ENCODE measurements around the gene CXorf58. TPM values are rescaled to one million over a fixed set of nuclear protein-coding genes. Genes with fewer than 3 reads are reported as not detected.
"Not testable (repeated sequence)": the region's sequence is repeated elsewhere in the genome, so short reads cannot be mapped to it uniquely, and the experiment has no call there.

The CXorf58 gene, protein sequence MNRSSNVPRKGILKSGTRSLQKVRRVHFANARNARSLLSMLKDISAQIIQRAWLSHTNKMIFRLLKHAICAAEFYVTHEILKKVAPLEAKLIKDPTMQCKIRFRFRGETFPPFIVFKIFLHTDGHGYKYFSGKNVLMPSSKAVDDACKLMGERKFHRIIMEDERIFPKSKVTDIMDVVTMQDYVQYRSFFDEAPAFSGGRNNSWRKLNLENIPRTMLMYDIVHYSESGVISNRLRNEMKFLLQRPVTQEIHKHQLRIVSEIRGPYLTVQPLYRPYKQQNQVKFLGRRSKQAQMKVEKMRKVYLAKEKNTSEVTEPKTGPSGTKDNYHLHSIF
- total RNA-seq (2014; rRNA removed; shearing (Covaris generic)) = not detected in 2 replicates

DNA sequence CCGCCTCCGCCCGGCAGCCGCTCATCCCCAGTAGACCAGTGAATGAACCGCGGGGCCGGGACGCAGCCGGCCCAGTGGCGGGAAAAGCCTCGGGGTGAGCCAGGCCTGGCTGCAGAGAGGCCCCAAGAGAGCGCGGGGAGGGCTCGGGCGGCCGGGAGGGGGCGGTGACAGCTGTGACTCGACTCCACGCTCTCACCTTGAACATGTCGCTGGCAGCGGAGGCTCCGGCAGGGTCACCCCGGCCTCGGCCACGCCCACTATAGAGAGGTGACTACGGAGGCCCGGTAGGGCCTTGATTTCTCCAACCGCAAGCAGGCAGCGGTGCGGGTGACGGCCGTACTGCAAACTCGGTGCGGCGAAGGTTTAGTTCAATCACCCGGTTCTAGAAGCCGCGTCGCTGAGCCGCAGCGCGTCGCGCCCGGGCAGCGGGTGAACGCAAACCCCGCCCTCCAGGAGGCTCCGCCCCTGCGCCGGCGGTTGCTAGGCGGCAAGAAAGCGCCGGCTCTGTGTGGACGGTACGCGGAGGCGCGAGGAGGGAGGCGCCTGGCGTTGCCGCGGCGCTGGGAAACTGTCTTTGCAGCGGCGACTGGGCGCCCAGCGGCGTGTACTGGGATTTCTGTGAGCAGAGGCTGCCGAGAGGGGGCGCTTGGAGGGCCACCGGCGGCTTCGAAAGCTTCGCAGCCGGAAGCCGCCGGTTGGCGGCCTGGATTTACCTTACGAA is at the start of gene CXorf58, which contains the start of gene APOO:
Gene CXorf58, plus strand, starts transcription at position 509 of the 721 bp plus-strand sequence. CDS start 2,297 bp downstream, outside the sequence.
Gene APOO, minus strand, starts transcription at position 441 of the 721 bp plus-strand sequence. Its CDS starts 236 bp downstream, at position 205.
- in situ Hi-C loops (cut with HindIII; ENCODE audit: low sequenced_read_pairs) = no loop called here
- DNase-seq (ENCODE audit: low spot score) = peak; percentile 89

DNA sequence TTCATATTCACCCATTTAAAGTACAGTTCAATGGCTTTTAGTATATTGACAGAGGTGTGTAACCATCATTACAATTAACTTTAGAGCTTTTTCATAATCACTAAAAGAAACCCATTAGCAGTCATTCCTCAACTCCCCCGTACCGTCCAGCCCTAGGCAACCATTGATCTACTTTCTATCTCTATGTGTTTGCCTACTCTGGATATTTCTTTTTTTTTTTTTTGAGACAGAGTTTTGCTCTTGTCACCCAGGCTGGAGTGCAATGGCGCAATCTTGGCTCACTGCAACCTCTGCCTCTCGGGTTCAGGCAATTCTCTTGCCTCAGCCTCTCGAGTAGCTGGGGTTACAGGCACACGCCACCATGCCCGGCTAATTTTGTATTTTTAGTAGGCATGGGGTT is 48.6 kb upstream of the CXorf58 start:
- DNase-seq (ENCODE audit: low spot score); in situ Hi-C loops (cut with HindIII; ENCODE audit: low sequenced_read_pairs): not testable (repeated sequence)

DNA sequence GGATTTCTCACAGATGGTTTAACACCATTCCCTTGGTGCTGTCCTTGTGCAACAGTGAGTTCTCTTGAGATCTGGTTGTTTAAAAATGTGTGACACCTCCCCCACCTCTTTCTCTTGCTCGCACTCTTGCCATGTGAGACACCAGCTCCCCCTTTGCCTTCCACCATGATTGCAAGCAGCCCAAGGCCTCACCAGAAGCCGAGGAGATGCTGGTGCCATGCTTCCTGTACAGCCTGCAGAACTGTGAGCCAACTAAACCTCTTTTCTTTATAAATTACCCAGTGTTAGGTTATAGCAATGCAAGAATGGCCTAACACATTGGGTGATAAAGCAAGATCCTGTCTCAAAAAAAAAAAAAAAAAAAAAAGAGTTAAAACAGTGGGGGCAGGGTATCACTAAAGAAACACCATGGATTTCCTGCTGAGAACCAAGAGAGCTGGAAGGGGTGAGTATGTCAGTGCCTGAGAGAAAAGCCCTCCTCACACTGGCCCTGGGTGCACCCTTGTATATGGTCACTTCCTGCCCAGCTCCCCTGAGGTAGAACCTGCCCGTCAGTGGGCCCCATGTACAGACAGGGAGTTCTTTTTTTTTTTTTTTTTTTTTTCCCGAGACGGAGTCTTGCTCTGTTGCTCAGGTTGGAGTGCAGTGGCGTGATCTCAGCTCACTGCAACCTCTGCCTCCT is 46.5 kb upstream of the CXorf58 start:
- in situ Hi-C loops (cut with HindIII; ENCODE audit: low sequenced_read_pairs) = no loop called here
- DNase-seq (ENCODE audit: low spot score) = no peak

DNA sequence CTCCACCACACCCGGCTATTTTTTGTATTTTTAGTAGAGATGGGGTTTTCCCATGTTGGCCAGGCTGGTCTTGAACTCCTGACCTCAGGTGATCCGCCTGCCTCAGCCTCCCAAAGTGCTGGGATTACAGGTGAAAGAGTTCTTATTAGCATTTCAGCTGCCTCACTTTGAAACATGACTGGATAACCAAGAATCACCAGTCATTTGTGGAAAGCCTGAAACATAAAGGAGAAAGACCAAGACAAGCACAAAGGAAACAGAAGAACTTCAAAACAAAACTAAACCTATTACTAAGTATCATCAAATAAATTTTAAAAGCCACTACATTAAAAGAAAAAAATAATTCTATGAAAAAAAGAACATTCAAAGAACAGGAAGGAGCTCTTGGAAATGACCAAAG is 45.9 kb upstream of the CXorf58 start:
- in situ Hi-C loops (cut with HindIII; ENCODE audit: low sequenced_read_pairs); DNase-seq (ENCODE audit: low spot score): not testable (repeated sequence)

DNA sequence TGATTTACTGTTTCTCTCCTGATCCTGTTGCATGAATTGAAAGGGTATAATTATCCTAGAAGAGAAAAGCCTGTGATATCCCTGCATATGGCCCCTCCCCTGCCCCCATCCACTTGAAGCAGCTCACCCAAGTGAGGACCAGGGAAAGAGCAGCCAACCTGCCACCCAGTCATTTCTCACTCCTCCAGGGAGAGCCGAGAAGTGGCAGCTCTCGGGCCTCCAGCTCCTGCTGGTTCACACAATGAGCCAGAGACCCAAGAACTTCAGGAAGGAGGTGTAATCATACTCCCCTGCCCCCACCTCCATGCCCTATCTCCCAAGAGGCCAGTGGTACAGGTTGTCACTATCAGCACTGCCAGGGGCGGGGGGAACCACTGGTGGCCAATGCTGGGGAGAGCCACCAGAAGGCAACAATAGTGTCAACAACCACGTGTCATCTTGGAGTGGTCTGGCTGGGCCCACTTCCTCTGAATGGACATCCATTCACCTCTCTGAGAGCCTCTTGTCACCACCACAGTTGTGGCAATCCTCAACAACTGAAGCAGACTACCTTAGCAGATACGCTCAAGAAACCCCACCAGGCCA is 43.0 kb upstream of the CXorf58 start:
- in situ Hi-C loops (cut with HindIII; ENCODE audit: low sequenced_read_pairs) = no loop called here
- DNase-seq (ENCODE audit: low spot score) = no peak

DNA sequence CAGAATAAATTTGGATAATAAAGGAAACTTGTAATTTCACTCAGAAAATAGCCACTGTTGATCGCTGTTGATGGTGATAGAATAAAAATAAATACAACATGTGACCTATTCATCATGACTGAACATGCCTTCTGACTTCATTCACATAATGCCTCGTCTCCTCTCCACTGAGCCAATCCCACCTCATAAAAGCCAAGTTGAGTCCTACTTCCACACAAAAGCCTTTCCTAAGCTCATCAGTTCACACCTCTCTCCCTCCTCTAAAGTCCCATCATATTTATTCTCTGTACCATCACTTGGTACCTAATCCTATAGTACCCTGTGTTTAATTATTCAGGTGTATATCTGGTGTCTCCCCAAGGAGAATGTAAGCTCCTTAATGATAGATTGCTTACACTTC is 37.8 kb upstream of the CXorf58 start:
- no peak for DNase-seq (ENCODE audit: low spot score)
- in situ Hi-C loops (cut with HindIII; ENCODE audit: low sequenced_read_pairs) = no loop called here

DNA sequence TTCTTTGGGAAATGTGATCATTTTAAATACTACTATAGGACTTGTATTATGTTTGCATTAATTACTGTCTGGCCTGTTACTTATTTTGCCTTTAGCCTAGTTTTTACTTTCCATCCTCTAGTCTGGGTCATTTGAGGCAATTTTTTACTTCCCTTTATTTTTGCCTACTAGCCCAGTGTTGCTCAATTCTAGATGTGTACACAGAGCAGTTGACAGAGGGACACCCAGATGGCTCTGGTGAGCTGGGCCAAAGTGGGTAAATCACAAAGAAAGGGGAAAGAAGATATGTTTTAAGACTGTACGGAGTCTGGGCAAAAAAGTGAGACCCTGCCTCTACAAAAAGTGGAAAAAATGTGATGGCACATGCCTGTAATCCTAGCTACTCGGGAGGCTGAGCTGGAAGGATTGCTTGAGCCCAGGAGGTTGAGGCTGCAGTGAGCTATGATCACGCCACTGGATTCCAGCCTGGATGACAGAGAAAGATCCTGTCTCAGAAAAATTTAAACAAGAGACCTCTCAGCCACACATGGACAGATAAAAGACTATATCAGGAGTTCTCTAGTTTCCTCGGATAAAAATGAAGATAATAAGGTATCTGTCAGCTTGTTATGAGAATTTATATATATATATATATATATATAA is 35.8 kb upstream of the CXorf58 start:
- in situ Hi-C loops (cut with HindIII; ENCODE audit: low sequenced_read_pairs) = no loop called here
- DNase-seq (ENCODE audit: low spot score) = no peak

DNA sequence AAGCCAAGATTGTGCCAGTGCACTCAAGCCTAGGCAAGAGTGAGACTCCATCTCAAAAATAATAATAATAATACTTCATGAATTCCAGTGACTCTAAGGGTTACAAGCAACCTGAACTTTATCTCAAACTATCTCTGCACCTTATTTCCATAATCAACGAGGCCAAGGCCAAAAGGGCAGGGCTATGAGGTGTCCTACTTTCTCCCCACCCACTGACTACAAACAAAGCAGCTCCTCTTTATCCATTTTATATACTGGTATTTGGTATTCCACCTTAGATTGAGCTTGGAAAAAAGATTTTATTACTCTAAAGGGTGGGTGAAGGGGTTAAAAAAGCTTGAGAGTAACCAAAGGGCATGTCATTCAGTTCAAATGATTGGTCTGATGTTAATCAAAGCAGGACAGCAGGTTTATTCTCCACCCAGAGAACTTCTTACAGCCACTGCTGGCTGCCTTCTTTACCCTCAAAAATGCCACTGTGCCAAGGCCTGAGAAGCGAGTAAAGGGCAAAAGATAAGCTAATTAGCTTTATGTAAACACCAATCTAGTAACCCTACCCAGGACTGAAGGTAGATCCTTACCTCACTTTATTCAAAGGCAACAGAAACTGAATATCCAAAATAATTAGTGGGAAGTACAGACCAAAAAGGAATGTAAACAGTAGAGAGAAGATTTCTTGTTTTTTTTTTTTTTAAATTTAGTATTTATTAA is 28.3 kb upstream of the CXorf58 start:
- in situ Hi-C loops (cut with HindIII; ENCODE audit: low sequenced_read_pairs) = no loop called here
- no peak for DNase-seq (ENCODE audit: low spot score)

DNA sequence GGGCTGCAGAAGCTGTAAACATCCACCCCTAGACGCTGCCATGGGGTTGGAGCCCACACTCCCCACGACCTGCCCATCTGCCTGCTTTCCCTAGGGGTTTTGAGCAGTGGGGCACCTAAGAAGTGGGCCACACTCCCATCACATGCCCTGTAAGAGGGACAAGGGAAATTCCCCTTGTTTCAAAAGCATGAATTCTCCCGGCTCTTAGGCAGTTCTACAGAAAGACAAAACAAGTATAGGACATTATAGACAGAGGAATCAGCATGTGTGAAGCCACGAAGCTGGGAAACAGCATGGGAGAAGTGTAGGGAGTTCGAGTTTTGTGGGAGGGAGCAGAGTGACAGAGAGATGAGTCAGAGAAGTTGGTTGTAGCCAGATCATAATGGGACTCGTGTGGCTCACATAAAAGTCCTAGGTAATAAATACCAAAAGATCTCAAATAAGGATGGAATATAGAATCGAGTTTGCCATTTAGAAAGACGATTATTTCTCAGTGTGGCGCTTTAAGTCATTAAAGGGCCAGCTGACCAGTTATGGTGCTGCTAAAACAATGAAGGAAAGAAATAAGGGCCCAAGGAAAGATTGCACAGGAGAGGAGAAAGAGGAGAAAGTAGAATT is 24.0 kb upstream of the CXorf58 start:
- in situ Hi-C loops (cut with HindIII; ENCODE audit: low sequenced_read_pairs) = no loop called here

DNA sequence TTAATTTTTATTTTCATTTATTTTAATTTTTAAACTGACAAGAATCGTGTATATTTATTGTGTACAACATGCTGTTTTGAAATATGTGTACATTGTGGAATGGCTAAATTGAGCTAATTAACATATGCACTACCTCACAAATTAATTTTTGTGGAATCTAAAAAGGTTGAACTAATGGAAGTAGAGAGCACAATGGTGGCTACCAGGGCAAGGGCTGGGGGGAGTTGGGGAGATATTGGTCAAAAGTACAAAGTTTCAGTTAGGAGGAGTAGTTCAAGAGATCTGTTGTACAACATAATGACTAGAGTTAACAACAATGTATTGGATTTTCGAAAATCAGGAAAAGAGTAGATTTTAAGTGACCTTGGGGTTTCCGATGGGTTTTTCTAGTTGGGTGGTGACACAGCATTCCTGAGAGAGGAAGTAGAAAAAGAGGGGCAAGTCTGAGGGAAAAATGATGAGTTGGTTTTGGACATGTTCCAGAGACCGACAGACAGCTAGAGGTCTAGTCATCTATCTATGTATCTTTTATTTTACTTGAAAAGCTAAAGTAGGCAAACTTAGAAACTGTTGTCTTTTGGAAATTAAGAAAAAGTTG is 23.3 kb upstream of the CXorf58 start:
- DNase-seq (ENCODE audit: low spot score) = no peak
- in situ Hi-C loops (cut with HindIII; ENCODE audit: low sequenced_read_pairs) = no loop called here

More for the DNA sequence above, 24.0 kb upstream of the CXorf58 start:
- DNase-seq (ENCODE audit: low spot score) = no peak

DNA sequence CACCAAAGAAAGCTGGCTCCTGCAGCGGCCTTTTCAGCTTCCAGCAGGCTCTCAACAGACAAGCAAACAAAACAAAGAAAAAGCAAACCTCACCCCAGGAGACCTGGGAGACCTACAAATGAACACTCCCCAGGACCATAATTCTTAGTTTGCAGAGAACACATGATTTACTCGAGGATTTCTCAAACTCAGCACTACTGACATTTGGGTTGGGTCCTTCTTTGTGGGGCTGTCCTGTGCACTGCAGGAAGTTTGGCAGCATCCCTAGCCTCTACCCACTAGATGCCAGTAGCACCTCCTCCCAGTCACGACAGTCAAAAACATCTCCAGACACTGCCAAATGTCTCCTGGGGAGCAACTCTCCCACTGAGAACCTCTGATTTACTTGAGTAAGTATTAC is 22.0 kb upstream of the CXorf58 start:
- DNase-seq (ENCODE audit: low spot score) = no peak
- in situ Hi-C loops (cut with HindIII; ENCODE audit: low sequenced_read_pairs) = no loop called here

DNA sequence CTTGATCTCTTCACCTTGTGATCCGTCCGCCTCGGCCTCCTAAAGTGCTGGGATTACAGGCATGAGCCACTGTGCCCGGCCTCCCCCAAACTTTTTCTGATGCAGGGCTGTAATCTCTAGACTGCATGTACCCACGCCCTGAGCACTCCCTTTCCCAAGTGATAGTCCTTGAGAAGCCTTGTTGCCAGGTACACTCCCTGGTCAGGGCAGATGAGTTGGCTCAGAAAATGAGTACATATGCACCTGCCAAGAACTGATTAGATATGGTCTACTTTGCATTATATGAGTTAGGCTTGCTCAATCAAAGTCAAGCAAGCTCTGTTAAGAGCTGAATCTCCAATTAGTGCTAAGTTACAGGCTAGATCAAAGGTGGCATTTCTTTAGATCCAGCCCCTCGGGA is 20.4 kb upstream of the CXorf58 start:
- in situ Hi-C loops (cut with HindIII; ENCODE audit: low sequenced_read_pairs) = no loop called here
- DNase-seq (ENCODE audit: low spot score) = no peak

DNA sequence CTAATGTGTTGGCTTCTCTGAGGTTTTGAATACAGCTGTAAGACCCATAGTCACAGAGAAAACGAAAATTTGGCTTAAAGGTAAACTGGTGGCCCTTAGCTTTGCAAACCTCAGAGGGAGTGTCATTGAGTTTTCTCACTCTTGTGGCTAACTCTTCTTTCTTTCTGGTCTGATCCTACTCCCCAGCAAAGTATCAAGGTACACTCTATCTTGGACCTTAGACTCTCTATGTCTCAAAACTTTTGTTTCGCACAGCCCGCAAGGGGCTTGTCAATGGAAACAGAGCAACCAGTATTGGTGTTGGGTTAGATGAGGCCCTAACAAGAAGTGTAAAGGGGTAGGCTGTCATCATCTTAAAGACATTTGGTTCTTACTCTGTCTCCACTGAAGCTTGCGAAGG is 19.9 kb upstream of the CXorf58 start:
- DNase-seq (ENCODE audit: low spot score) = no peak
- in situ Hi-C loops (cut with HindIII; ENCODE audit: low sequenced_read_pairs) = no loop called here

DNA sequence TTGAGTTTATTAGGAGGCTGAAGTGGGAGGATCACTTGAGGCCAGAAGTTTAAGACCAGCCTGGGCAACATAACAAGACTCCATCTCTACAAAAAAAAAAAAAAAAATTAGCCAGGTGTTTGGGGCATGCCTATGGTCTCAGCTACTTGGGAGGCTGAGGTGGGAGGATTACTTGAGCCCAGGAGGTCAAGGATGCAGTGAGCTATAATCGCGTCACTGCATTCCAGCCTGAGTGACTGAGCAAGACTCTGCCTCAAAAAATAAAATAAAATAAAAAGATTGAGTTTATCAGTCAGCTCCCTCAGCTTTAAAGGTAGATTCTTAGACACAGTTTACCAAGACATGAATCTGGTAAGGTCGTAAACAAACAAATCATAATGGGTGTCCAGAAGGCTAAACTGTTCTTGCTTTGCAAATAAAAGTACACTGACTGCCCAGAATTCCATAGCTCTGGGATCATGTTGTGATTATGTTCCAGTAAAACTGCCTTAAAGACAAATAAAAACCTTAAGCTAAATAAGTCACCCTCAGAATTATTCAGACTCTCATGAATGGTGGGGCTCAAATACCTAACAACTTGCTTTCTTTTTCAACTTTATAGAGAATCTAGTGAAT is 18.8 kb upstream of the CXorf58 start:
- in situ Hi-C loops (cut with HindIII; ENCODE audit: low sequenced_read_pairs) = no loop called here
- DNase-seq (ENCODE audit: low spot score) = no peak

DNA sequence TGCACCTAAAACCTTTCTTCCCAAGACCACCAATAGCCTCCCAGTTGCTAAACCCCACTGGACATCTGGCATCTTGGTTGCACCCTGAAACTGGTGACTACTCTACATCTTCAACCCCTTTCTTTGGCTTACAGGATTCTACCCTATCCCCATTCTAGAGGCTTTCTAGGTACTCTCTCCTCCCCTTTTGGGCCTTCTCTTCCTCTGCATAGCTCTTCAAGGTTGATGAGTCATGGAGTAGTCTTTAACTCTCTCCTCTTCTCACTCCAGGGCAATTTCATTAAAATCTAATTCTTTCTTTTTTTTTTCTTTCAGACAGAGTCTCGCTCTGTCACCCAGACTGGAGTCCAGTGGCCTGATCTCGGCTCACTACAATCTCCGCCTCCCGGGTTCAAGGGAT is 16.9 kb upstream of the CXorf58 start:
- in situ Hi-C loops (cut with HindIII; ENCODE audit: low sequenced_read_pairs) = no loop called here
- no peak for DNase-seq (ENCODE audit: low spot score)

DNA sequence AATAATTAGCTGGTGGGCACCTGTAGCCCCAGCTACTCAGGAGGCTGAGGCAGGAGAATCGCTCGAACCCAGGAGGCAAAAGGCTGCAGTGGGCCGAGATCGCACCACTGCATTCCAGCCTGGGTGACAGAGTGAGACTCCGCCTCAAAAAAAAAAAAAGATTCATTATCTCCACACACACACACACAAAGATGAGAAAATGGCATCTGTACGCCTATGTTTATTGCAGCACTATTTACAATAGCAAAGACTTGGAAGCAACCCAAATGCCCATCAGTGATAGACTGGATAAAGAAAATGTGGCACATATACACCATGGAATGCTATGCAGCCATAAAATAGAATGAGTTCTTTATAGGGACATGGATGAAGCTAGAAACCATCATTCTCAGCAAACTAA is 12.8 kb upstream of the CXorf58 start:
- in situ Hi-C loops (cut with HindIII; ENCODE audit: low sequenced_read_pairs); DNase-seq (ENCODE audit: low spot score): not testable (repeated sequence)

DNA sequence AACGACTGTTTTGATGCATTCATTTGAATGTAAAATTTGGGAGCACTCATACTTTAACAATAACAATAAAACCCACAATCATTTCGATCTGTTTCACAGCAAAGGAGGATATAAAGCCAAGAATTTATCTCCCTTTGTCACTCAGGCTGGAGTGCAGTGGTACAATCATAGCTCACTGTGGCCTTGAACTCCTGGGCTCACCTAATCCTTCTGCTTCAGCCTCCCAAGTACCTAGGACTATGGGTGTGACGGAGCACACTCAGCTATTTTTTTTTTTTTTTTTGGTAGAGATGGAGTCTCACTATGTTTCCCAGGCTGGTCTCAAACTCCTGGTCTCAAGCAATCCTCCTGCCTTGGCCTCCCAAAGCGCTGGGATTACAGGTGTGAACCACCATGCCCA is 11.3 kb upstream of the CXorf58 start:
- in situ Hi-C loops (cut with HindIII; ENCODE audit: low sequenced_read_pairs); DNase-seq (ENCODE audit: low spot score): not testable (repeated sequence)

Data from G401 (cell line).